Suppressor macrophage treated with lipopolysaccharide for 4 hours (primary cell): Measurements from ENCODE around the gene TRPC6.
A peak's percentile ranks its signal among the peaks of the same experiment; 100 is the strongest.
"Not testable (repeated sequence)": the region's sequence is repeated elsewhere in the genome, so short reads cannot be mapped to it uniquely, and the experiment has no call there.

Source experiments
- DNase-seq: peaks from one replicate; pipeline ENCODE4 v3.0.0-alpha.2; 2020

TRPC6 gene

DNA sequence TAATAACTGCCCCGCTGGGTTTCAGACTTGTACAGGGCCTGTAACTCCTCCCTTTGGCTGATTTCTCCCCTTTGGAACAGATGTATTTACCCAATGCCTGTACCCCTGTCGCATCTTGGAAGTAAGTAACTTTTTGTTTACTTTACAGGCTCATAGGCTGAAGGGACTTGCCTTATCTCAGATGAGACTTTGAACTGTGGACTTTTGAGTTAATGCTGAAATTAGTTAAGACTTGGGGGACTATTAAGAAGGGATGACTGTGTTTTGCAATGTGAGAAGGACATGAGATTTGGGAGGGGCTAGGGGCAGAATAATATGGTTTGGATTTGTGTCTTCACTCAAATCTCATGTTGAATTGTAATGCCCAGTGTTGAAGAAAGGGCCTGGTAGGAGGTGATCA is 62.0 kb downstream of the TRPC6 start:
- no peak for DNase-seq

DNA sequence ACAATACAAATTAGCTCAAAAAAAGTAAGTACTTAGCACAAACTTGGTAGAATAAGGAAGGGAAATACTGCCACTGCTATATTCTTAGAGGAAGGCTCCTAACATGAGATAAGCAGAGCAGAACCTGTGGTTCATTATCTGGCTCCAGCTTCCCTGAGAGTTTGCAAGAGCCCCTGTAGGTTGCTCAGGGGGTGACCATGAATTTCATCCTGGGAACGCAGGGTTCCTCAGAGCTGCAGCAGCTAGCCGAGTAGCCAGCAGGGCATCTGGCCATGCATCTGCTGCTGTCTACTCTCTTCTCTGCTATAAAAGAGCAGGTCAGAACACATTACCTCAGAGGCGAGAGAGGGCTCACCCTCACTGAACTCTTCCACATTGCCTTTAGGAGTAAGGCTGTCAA is 67.3 kb downstream of the TRPC6 start:
- no peak for DNase-seq

DNA sequence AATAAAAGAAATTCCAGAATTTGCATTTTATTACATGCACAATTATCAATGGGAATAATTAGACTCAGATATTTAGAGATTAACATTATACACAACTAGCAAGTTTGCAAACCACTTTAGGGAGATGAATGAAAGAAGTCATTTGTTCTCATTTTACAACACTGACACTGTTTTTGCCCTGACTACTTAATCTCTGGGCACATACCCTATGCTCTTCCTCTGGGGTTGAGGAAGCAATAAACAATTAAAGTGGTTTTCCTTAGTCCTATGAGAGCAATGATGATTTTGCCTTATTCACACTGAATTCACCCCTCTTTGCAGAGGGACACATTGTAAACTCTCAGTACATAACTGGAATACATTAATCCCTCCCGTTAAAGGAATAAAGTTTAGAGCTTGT is 72.7 kb downstream of the TRPC6 start:
- no peak for DNase-seq

DNA sequence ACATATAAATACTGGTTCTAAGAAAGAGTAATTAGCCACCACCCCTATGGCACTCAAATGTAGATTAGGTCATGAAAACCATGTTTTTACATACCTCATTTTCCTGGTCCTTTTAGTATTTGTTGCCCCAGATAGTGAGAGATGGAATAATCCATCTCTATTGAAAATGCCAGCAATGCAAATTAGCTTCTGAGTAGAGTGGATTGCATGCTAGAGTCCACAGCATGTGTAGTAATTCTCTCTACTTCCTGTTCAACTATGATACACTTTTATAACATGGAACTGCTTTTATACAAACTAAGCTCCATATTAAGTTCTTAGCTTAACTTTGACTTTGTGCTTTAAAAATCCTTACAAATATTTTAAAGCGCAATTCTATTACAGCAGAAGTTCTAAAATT is 73.2 kb downstream of the TRPC6 start:
- no peak for DNase-seq

DNA sequence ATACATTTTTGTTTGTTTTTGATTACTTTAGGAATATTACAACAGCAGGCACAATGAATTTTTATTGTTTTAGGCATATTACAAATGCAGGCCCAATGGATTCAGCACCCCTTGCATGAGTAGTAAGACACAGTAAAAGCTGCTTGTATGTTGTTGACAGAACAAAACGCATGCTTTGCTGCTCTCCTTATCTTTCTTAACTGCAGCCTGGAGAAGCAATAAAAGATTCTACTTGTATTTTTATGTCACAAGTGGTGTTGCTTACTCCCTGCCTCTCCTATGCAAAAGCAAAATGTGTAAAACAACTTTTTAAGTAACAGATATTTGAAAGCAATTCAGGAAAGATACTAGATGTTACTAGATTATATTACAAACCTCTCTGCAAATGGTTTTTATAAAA is 73.9 kb downstream of the TRPC6 start:
- no peak for DNase-seq

GRCh38 chr11:101508370-101508769 is 75.4 kb downstream of the TRPC6 start:
- DNase-seq = no peak

DNA sequence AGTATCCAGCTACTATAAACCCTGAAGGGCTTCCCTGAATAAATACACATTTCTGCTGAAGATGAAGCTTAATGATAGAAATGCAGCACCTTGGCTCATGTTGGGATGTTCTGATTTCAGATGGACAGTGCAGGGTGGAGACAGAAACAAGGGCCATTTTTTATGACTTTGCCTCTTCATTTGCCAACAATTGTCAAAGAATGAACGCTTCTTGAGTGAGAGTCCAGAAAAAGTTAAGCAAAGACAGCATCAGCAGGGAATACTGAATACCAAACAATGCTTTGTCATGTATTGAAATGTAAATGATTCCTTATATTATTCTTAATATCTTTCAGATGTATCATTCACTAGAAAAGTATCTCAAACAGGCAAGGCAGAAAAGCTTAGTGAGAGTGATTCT is 84.9 kb downstream of the TRPC6 start:
- DNase-seq = no peak

- DNase-seq = no peak
Measured at GRCh38 chr11:101497291-101497690, 86.5 kb downstream of the TRPC6 start.

- no peak for DNase-seq
Measured at GRCh38 chr11:101487775-101488174, 96.0 kb downstream of the TRPC6 start.

GRCh38 chr11:101482556-101483124 is 101.2 kb downstream of the TRPC6 start:
- DNase-seq = no peak

DNA sequence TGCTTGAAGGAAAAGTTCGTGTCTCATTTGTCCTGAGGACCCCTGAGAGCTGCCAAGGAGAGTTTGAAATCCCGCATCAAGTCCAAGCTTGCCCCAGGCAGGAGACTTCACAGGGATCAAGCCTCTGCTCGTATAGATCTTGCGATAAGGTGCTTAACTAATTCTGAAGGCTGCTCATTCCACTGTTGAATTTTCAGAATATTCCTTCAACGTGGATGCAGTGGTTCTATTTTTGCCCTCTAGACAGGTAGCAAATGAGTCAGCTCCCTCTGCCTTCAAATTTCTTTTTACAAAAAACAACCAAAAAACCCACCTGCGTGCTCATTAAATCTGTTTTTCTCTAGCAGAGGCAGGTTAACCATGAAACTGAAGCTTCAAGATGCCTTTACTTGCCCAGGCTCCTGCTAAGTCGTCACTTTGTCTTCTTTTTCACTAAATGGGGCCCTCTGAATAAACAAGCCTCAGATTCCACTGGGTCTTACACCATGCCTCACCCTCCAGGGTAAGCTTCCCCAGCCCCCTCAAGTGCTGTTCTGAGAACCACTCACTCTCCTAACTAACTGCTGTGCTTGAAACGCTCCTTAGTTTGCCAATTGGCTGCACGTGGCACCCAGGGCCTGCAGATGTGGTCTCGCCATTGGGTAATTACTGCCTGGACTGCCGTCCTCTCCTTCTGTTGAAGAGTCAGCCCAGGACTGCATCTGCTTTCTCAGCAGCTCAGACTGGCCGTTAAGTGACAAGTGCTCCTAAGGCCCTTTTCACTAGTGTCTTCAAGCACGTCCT is 105.0 kb downstream of the TRPC6 start:
- DNase-seq = no peak

GRCh38 chr11:101477926-101478325 is 105.9 kb downstream of the TRPC6 start:
- no peak for DNase-seq

GRCh38 chr11:101476191-101476590 is 107.6 kb downstream of the TRPC6 start:
- DNase-seq = no peak

DNA sequence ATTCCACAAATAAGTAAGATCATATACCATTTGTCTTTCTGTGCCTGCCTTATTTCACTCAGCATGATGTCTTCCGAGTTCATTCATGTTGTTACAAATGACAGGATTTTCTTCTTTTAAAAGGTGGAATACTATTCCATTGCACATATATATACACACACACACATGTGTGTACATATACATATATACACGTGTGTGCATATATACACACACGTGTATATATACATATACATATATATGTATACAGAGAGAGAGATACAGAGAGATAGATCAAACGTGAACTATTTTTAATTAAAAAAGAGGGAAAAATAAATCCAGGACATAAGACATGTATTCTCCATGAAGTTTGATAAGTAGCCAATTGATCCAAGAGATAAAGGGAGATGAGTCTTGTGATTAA is 108.1 kb downstream of the TRPC6 start:
- no peak for DNase-seq

- DNase-seq = no peak
Measured at GRCh38 chr11:101474666-101475065, 109.1 kb downstream of the TRPC6 start.

DNA sequence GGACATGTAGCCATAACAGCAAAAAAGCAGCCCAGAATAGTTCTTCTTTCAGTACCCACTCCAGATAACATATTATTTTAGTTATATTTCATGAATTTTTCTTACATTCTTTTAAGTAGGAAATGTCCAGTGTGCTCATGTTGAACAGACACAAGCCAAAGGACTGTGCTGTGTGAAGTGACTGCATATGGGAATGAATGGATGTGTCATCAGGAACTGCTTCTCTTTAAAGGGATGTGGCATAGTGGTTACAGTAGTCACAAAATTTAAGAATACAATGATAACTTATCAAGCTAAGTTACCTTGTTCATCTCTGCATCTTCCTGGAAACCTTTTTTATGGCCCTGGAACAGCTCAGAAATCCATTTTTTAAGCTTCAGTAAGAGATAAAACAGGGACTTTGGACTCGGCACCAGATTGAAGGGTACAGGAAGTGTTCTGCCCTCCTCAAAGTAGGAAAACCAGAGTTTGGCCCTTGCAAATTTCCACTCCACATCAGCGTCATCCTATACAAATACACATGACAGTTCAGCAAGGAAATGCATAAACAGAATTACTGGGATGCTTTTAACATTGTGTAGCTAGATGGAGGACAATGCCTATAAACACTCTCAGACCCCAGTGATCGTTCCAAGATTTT is 112.8 kb downstream of the TRPC6 start:
- no peak for DNase-seq

DNA sequence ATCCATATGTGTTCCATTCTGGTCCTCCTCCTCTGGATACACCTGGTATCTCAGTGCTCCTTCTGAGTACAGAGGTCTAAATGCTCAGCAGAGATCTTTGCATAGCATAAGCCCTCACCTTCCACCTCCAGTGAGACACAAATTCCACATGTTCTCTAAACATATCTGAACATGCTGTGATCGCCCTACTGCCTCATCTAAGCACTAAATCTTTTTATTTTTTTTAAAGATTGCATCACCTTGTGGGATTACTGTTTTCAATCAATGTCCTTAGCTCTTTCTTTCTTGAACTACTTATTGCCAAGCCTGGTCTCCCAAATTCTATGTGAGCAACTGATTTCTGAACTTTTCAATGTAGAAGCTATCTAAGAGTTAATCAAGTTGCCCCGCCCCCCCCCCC is 113.4 kb downstream of the TRPC6 start:
- DNase-seq = no peak

DNA sequence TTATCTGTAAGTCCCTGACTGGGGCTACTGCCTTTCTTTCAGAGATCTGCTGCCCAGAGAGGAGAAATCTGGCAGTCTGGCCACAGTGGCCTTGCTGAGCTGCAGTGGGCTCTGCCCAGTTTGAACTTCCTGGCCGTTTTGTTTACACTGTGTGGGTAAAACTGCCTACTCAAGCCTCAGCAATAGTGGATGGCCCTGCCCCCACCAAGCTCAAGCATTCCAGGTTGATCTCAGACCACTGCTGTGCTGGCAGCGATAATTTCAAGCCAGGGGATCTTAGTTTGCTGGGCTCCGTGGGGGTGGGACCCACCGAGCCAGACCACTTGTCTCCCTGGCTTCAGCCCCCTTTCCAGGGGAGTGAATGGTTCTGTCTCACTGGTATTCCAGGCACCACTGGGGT is 117.5 kb downstream of the TRPC6 start:
- no peak for DNase-seq

DNA sequence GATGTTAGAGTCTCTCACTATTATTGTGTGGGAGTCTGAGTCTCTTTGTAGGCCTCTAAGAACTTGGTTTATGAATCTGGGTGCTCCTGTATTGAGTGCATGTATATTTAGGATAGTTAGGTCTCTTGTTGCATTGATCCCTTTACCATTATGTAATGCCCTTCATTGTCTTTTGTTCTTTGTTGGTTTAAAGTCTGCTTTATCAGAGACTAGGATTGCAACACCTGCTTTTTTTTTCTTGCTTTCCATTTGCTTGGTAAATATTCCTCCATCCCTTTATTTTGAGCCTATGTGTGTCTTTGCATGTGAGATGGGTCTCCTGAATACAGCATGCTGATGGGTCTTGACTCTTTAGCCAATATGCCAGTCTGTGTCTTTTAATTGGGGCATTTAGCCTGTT is 119.4 kb downstream of the TRPC6 start:
- DNase-seq = not testable (repeated sequence)

- no peak for DNase-seq
Measured at GRCh38 chr11:101459020-101459419, 124.8 kb downstream of the TRPC6 start.

GRCh38 chr11:101458161-101458560 is 125.6 kb downstream of the TRPC6 start:
- DNase-seq = no peak

- DNase-seq = peak; percentile 4
Measured at GRCh38 chr11:101456812-101457211, 127.0 kb downstream of the TRPC6 start.

- DNase-seq = no peak
Measured at GRCh38 chr11:101453682-101454081, 130.1 kb downstream of the TRPC6 start.

DNA sequence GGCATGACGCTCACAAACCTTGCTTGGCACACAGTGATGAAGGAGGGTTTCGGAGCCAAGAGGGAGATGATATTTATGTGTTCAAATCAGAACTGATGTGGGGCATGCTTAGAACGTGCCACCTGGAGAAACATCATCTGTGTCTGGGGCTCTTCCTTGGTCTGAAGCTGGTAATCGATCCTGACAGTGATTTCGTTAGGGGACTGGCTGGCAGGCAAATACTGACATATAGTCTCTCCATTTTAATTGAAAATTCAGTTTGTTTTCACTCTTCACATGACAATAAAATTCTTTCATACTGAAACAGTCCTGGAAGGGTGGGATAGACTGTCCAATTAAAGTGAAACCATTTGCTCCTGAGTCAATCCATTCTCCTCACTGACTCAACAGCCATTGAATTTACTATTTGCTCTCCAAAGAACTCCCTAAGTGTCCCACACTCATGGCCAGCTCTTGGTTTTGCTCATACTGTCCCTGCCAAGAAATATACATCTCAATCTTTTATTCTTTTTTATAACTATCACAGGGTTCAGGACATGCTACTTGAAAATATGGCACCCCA is 134.8 kb downstream of the TRPC6 start:
- DNase-seq = no peak
